IgD-negative memory B cell (primary cell): ENCODE results near the gene POU3F3. TPM values are rescaled to one million over a fixed set of nuclear protein-coding genes. Genes with fewer than 3 reads are reported as not detected.
A peak's percentile ranks its signal among the peaks of the same experiment; 100 is the strongest.

ENCODE experiments used
- H3K27ac Mint-ChIP-seq, 3 donors: one replicate each; pipeline ENCODE4 v1.8.0; 2020 to 2022; ENCODE audit warnings: mild to moderate bottlenecking in 3 of 3, mixed read lengths in 3 of 3, moderate library complexity in 1 of 3
- H3K27me3 Mint-ChIP-seq: one replicate; pipeline ENCODE4 v1.8.0; 2021; ENCODE audit warnings: mixed read lengths
- H3K36me3 Mint-ChIP-seq: one replicate; pipeline ENCODE4 v1.8.0; 2020; ENCODE audit warnings: mild to moderate bottlenecking, mixed read lengths
- H3K4me1 Mint-ChIP-seq, 3 donors: one replicate each; pipeline ENCODE4 v1.8.0; 2020 to 2022; ENCODE audit warnings: mixed read lengths in 3 of 3, mild to moderate bottlenecking in 1 of 3
- H3K4me3 Mint-ChIP-seq, 4 donors: one replicate each; pipeline ENCODE4 v1.8.0; 2020 to 2022; ENCODE audit warnings: mild to moderate bottlenecking in 4 of 4, mixed read lengths in 4 of 4, moderate library complexity in 3 of 4
- H3K9me3 Mint-ChIP-seq, 3 donors: one replicate each; pipeline ENCODE4 v1.8.0; 2020 to 2021; ENCODE audit warnings: mixed read lengths in 3 of 3, mild to moderate bottlenecking in 1 of 3
- polyA plus RNA-seq: library from polyadenylated mRNA; unstranded; fragments of 300-500 nt; fragmentation: Illumina TruSeq; gene quantifications from one replicate; pipeline ENCODE4 v1.2.3, GENCODE V29; 2021

The POU3F3 gene
- polyA plus RNA-seq, 1 donor from 2014 or later: not detected

DNA sequence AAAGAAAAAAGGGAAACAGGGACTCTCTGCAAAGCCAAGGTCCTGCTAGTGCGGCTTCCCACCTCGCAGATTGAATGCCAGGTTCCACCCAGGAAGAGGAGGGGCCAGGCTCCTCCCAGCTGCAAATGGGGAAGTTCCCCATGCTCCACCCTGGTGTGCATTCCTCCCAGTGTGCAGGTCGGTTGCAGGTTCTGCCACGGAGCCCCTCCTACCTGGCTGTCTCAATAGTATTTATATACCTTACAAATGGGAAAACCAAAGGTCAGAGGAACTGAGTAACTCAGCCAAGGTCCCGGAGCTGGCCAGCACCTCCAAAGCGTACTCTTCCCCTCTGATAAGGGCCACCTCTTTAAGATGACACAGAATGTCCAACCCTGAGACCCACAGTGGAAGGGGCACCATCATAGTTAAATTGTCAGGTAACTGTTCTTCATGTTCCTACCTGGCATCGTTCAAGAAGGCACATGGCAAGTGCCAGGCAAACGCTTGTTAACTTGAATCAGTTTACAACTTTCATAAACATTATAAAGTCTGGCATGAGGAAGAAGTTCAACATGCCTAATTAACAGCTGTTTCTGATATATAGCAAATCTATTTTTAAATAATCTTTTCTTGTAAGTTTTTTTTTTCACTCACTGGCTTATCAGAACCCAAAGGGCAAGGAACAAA is 35.5 kb downstream of the POU3F3 start:
- H3K27ac Mint-ChIP-seq: peak overlapping the region in 1 of 3 donors; percentile 27
- peaks cover 10% of the 10 kb centered on the region for H3K27me3 Mint-ChIP-seq
- H3K4me1 Mint-ChIP-seq: peaks cover 14 to 28% (median 19%) of the 10 kb centered on the region in 3 donors
- peaks cover 0 to 5% (median 2%) of the 10 kb centered on the region in 3 donors for H3K9me3 Mint-ChIP-seq
- peak overlapping the region in 2 of 4 donors; percentile 73 to 89 for H3K4me3 Mint-ChIP-seq
- H3K36me3 Mint-ChIP-seq: no peaks in the 10 kb centered on the region

DNA sequence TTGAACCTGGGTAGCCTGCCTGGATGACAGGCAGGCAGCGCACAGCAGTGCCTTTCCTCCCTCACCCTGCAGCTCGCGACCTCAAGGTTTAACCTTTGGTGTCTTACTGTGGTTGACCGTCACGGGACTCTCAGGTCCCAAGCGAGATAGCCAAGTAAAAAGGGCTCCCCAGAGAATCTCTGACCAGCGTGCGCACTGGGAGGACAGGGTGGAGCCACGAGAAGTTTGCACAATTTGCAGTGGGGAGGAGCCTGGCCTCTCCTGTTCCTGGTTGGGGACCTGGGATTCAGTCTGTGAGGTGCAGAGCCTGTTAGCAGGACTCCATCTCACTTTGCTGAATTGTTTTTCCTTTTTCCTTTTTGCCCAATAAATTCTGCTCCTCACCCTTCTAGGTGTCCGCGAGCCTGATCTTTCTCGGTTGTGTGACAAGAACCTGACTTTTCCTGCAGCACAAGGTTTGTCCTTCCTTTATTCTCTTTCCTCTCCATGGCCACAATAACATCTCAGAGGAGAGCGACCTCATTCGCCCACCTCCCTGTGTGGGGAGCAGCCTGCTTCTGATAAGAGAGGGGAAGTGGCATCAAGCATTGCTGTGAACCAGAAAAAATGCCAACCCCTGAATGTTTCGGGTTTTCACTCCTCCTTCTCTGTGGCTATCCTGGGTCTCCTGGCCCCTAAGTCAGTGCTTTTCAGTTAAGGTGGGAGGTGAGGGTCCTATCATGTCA is 36.2 kb downstream of the POU3F3 start:
- Mint-ChIP-seq H3K9me3 (peaks cover 0 to 5% (median 2%) of the 10 kb centered on the region in 3 donors), H3K4me3 (no peak overlapping the region), H3K4me1 (peaks cover 14 to 28% (median 19%) of the 10 kb centered on the region in 3 donors), H3K36me3 (peaks cover under 1% of the 10 kb centered on the region), H3K27me3 (peaks cover 14% of the 10 kb centered on the region), H3K27ac (no peak overlapping the region)

GRCh38 chr2:104890685-104891069 is 36.8 kb downstream of the POU3F3 start:
- H3K9me3 Mint-ChIP-seq: peaks cover 1 to 5% (median 4%) of the 10 kb centered on the region in 3 donors
- H3K27me3 Mint-ChIP-seq: peaks cover 14% of the 10 kb centered on the region
- peaks cover 14 to 28% (median 19%) of the 10 kb centered on the region in 3 donors for H3K4me1 Mint-ChIP-seq
- peaks cover 5% of the 10 kb centered on the region for H3K36me3 Mint-ChIP-seq
- no peak overlapping the region for H3K4me3 Mint-ChIP-seq
- H3K27ac Mint-ChIP-seq: no peak overlapping the region

GRCh38 chr2:104891145-104891544 is 37.2 kb downstream of the POU3F3 start:
- peaks cover 14% of the 10 kb centered on the region for H3K27me3 Mint-ChIP-seq

GRCh38 chr2:104896446-104896845 is 42.5 kb downstream of the POU3F3 start:
- Mint-ChIP-seq H3K27me3 (peaks cover 22% of the 10 kb centered on the region), H3K4me3 (no peak overlapping the region), H3K4me1 (no peaks in the 10 kb centered on the region), H3K27ac (no peak overlapping the region), H3K9me3 (peaks cover 0 to 2% (median 2%) of the 10 kb centered on the region in 3 donors), H3K36me3 (peaks cover 7% of the 10 kb centered on the region)

More at GRCh38 chr2:104891145-104891544, 37.2 kb downstream of the POU3F3 start:
- Mint-ChIP-seq H3K4me1 (peaks cover 14 to 28% (median 19%) of the 10 kb centered on the region in 3 donors), H3K36me3 (peaks cover 5% of the 10 kb centered on the region), H3K27ac (no peak overlapping the region), H3K9me3 (peaks cover 2 to 5% (median 4%) of the 10 kb centered on the region in 3 donors), H3K4me3 (no peak overlapping the region)

GRCh38 chr2:104897515-104898184 is 43.7 kb downstream of the POU3F3 start:
- no peak overlapping the region for H3K27ac Mint-ChIP-seq
- H3K4me3 Mint-ChIP-seq: no peak overlapping the region
- no peaks in the 10 kb centered on the region for H3K4me1 Mint-ChIP-seq
- H3K27me3 Mint-ChIP-seq: peaks cover 22% of the 10 kb centered on the region
- H3K36me3 Mint-ChIP-seq: peaks cover 7% of the 10 kb centered on the region
- H3K9me3 Mint-ChIP-seq: peaks cover 0 to 2% (median 2%) of the 10 kb centered on the region in 3 donors

- Mint-ChIP-seq H3K27ac (no peak overlapping the region), H3K27me3 (peaks cover 11% of the 10 kb centered on the region), H3K4me1 (no peaks in the 10 kb centered on the region), H3K9me3 (peaks cover 0 to 1% (median 0%) of the 10 kb centered on the region in 3 donors), H3K36me3 (peaks cover 2% of the 10 kb centered on the region), H3K4me3 (no peak overlapping the region)
Measured at GRCh38 chr2:104900608-104901007, 46.7 kb downstream of the POU3F3 start.

DNA sequence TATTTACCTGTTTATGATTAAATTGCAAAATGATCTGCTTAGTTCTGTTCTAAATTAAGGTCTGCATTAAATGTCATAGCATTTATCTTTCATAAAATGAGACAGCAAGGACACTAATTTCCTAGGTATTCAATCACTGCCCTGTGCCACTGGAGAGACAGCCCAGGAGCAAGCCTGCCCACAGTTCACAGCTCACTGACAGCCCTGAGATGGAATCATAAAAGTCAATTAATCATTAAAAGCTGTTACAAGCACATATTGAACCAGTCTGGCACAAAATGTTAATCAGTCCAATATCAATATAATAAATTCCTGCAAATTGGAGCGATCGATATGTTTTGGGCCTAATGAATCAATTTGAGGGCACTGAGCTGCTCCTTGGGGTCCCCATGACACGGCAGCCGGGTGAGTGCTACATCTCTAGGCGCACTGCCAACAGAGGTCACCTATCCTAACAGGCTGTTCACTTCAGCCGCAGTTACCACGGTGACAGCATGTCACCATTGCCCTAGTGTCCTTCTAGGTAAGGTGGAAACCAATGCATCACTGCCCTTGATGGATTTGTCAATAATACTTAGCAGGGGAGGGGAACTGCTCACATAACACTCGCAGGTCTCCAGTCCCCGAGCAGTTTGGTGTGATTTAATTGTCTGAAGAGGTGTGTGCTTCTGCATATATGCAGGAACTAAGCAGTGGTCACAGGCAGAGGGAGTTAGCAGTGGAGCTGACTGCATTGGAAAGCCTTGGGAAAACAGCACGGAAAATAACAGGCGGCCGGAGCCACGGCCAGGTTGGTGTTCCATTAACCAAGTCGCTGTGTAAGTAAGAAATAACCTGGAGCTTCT is 47.3 kb downstream of the POU3F3 start:
- Mint-ChIP-seq H3K4me1 (no peaks in the 10 kb centered on the region), H3K4me3 (no peak overlapping the region), H3K36me3 (peaks cover 2% of the 10 kb centered on the region), H3K9me3 (no peaks in the 10 kb centered on the region), H3K27me3 (peaks cover 11% of the 10 kb centered on the region), H3K27ac (no peak overlapping the region)

DNA sequence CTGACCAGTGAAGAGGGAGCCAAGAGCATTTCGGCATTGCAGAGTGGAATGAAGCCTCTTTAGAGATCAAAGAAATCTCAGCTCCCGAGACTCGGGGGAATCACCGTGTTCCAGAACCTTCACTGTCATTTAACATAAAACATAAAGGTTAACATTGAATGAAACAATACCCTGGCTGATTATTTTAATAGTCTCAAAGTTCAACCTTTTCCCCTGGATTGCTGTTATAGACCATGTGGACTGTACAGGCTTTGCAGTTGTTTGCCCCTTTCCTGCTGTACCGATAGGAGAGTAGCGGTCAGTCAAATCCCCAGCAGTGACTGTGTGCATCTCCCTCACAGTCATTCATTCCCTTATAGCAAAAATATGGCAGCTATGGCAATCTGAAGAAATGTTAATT is 48.4 kb downstream of the POU3F3 start:
- Mint-ChIP-seq H3K9me3 (peaks cover 0 to 4% (median 0%) of the 10 kb centered on the region in 3 donors), H3K4me1 (no peaks in the 10 kb centered on the region), H3K27me3 (peaks cover 5% of the 10 kb centered on the region), H3K4me3 (no peak overlapping the region), H3K36me3 (peaks cover 2% of the 10 kb centered on the region), H3K27ac (peak overlapping the region in 1 of 3 donors; percentile 72)

Other genes with a start within 250 kb of the POU3F3 start
- 33.6 TPM for gene MRPS9, start 184.0 kb downstream of the POU3F3 start, polyA plus RNA-seq